GM10847 (cell line): ENCODE data around the gene CRISP1.

Experiments used
- POLR2A ChIP-seq: IDR thresholded peaks from 2 replicates; pipeline ENCODE4 v1.6.1; 2011; ENCODE audit not compliant: insufficient read length; ENCODE audit errors: extremely low read depth

CRISP1 gene

DNA sequence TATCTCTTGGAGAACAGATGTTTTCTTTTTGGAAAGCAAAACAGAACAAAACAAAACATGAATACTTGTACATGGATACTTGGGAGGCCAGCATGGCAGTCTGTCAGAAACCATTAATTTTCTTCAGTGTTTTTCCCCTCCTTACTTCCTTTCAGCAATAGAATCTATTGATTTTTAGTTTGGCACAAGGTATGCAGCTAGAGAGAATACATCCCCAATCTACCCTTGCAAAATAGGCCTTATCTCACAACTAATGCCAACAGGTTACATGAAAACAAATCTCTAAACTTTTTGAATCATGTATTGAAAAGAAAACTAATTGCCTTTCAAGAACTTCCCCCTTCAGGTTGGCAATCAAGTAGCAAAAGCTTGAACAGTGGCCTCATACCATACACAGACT, 82.1 kb downstream of the CRISP1 start:
- no peak for TF ChIP-seq POLR2A
